Measurements from ENCODE around the gene CHSY1. TPM values are rescaled to one million over a fixed set of nuclear protein-coding genes. Genes with fewer than 3 reads are reported as not detected.
A peak's percentile ranks its signal among the peaks of the same experiment; 100 is the strongest.

Gene CHSY1
- total and polyA plus RNA-seq, 2 of the 13 experiments (the other 11 are each of a cell fraction or from before 2014, with no cell fraction given): 13.3 to 13.7 TPM

DNA sequence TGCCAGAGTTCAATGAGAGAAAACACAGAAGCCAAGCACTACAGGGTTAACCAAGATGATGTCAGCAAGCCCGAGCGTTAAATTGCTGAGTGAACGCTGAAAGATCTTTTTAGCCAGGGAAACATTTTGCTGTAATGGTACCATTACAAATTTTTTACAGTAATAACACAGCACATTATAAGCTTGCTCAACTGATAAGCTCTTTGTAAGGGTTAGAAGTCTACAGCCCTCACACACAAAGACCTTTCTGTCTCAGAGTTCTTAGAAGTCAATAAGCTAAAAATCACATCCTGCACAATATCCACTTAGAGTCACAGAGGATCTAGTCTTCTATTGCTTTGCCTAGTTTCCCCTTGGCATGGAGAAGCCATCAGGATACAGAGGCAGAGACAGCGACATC, 29.9 kb downstream of the CHSY1 start:
- Histone ChIP-seq H3K4me3 (replicated peaks in 1 of 3; ENCODE audit: insufficient read depth in 1 of 3, low read depth in 2 of 3, low read length in 3 of 3) (no peak overlapping the region), H3K4me1 (ENCODE audit: insufficient read depth, low read length) (peaks cover 45% of the 10 kb centered on the region), H3K27me3 (ENCODE audit: control insufficient read depth in 1 of 2, insufficient read depth in 2 of 2, low read length in 2 of 2) (no peaks in the 10 kb centered on the region), H3K36me3 (replicated peaks in 1 of 2; ENCODE audit: control insufficient read depth in 1 of 2, insufficient read depth in 2 of 2, low read length in 2 of 2) (peaks cover 7 to 27% of the 10 kb centered on the region in 2 experiments), H3K27ac (ENCODE audit: extremely low read length, insufficient read depth, low read length) (no peak overlapping the region), H3K9ac (ENCODE audit: insufficient read depth, low read depth, low read length) (no peak overlapping the region), H3K4me2 (ENCODE audit: low read depth, low read length) (no peak overlapping the region), H3K79me2 (ENCODE audit: insufficient read depth, low read length) (peaks cover 65% of the 10 kb centered on the region), H4K20me1 (ENCODE audit: insufficient read depth, low read length) (peaks cover 29% of the 10 kb centered on the region; the same call in 1 of the 2 replicates), H3K9me3 (ENCODE audit: low read length) (no peaks in the 10 kb centered on the region), H2AFZ (ENCODE audit: low read length) (no peak overlapping the region)
- TF ChIP-seq ZNF652 (CRISPR knock-in tag; IDR thresholded peaks at IDR 0.05; ENCODE audit: borderline replicate concordance, low read depth) (peak; percentile 83), PCBP2 (optimal IDR thresholded peaks at IDR 0.05; ENCODE audit: low read depth, low read length, poor library complexity, severe bottlenecking) (no peak), CEBPG (CRISPR knock-in tag; IDR thresholded peaks at IDR 0.05) (0 out of 2 replicates have a peak, but pooled peaks have one; percentile 31), FOXA1 (IDR thresholded peaks at IDR 0.05) (no peak), FOXA1 (CRISPR knock-in tag; IDR thresholded peaks at IDR 0.05) (peak; percentile 26; the same call in 1 of the 2 replicates), BCL6 (CRISPR knock-in tag; IDR thresholded peaks at IDR 0.05) (peak; percentile 75), LRRFIP1 (CRISPR knock-in tag; conservative IDR thresholded peaks at IDR 0.05) (no peak), ZNF567 (CRISPR knock-in tag; IDR thresholded peaks at IDR 0.05; ENCODE audit: borderline replicate concordance) (no peak), FOXA3 (CRISPR knock-in tag; IDR thresholded peaks at IDR 0.05) (0 out of 2 replicates have a peak, but pooled peaks have one; percentile 15)
- TF ChIP-seq, protein P1, sequence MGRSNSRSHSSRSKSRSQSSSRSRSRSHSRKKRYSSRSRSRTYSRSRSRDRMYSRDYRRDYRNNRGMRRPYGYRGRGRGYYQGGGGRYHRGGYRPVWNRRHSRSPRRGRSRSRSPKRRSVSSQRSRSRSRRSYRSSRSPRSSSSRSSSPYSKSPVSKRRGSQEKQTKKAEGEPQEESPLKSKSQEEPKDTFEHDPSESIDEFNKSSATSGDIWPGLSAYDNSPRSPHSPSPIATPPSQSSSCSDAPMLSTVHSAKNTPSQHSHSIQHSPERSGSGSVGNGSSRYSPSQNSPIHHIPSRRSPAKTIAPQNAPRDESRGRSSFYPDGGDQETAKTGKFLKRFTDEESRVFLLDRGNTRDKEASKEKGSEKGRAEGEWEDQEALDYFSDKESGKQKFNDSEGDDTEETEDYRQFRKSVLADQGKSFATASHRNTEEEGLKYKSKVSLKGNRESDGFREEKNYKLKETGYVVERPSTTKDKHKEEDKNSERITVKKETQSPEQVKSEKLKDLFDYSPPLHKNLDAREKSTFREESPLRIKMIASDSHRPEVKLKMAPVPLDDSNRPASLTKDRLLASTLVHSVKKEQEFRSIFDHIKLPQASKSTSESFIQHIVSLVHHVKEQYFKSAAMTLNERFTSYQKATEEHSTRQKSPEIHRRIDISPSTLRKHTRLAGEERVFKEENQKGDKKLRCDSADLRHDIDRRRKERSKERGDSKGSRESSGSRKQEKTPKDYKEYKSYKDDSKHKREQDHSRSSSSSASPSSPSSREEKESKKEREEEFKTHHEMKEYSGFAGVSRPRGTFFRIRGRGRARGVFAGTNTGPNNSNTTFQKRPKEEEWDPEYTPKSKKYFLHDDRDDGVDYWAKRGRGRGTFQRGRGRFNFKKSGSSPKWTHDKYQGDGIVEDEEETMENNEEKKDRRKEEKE (IDR thresholded peaks at IDR 0.05): no peak
- ChIA-PET POLR2A (no interaction called here), CTCF (ENCODE audit: low intra/inter-chr PET ratio, low total read pairs) (no interaction called here)
- intact Hi-C loops (cut with micrococcal nuclease; ENCODE audit: unreplicated experiment) (no loop called here), in situ Hi-C loops (cut with HindIII; ENCODE audit: extremely low pct_ligation_motif_present, low pct_unique_long_range_greater_than_20kb) (no loop called here)
- FAIRE-seq (no peak), DNase-seq (ENCODE audit: low spot score) (peak; percentile 72), ATAC-seq (peak; percentile 85)
- BruUV-seq (replicated peaks): no TSS peak
- 56% methylated on average over 4 of the region's 4 CpGs for WGBS (ENCODE audit: low lambda C conversion rate)

Data from HepG2 (cell line).